HepG2 (cell line): ENCODE data around the gene UBAC2.

ENCODE experiments used
- CHD2 ChIP-seq: IDR thresholded peaks from 2 replicates; pipeline ENCODE4 v1.6.1; 2011; ENCODE audit warnings: low read depth, low read length, improper control_type of control experiment
- CTCF ChIP-seq: sonication (generic); formaldehyde crosslinking; IDR thresholded peaks from 2 replicates; pipeline ENCODE4 v1.5.0; 2020; ENCODE audit warnings: mild to moderate bottlenecking, missing genetic modification reagents, moderate library complexity
- EZH2 ChIP-seq: conservative IDR thresholded peaks from 2 replicates; pipeline ENCODE4 v1.6.1; 2012; ENCODE audit warnings: mild to moderate bottlenecking, low read depth, low read length, moderate library complexity
- MTF2 ChIP-seq: sonication (generic); formaldehyde crosslinking; IDR thresholded peaks from 2 replicates; pipeline ENCODE4 v1.5.0; 2020; ENCODE audit warnings: missing genetic modification reagents, borderline replicate concordance
- NFRKB ChIP-seq: fragments of 450-650 bp; IDR thresholded peaks from 2 replicates; pipeline ENCODE4 v1.6.1; 2017
- POLR2A ChIP-seq, 2 experiments: IDR thresholded peaks; 2 replicates each; pipeline ENCODE4 v1.6.1; 2011; ENCODE audit warnings: low read depth in 2 of 2, low read length in 2 of 2, mild to moderate bottlenecking in 1 of 2, moderate library complexity in 1 of 2; ENCODE audit not compliant: insufficient read depth in 1 of 2
- RXRB ChIP-seq: IDR thresholded peaks from 2 replicates; pipeline ENCODE4 v1.6.1; 2016; ENCODE audit warnings: borderline replicate concordance, missing genetic modification reagents, missing compliant biosample characterization
- ZBTB38 ChIP-seq: sonication (generic); formaldehyde crosslinking; IDR thresholded peaks from 2 replicates; pipeline ENCODE4 v1.5.1; 2020; ENCODE audit warnings: mild to moderate bottlenecking, missing genetic modification reagents
- ZNF224 ChIP-seq: sonication (generic); formaldehyde crosslinking; IDR thresholded peaks from 2 replicates; pipeline ENCODE4 v1.5.0; 2020; ENCODE audit warnings: mild to moderate bottlenecking, missing genetic modification reagents
- ZNF660 ChIP-seq: sonication (generic); formaldehyde crosslinking; IDR thresholded peaks from 2 replicates; pipeline ENCODE4 v1.5.1; 2020; ENCODE audit warnings: mild to moderate bottlenecking, low read depth, missing genetic modification reagents, borderline replicate concordance
- ZSCAN21 ChIP-seq: sonication (generic); formaldehyde crosslinking; IDR thresholded peaks from 2 replicates; pipeline ENCODE4 v1.8.0; 2022; ENCODE audit warnings: mild to moderate bottlenecking, missing genetic modification reagents, moderate library complexity, borderline replicate concordance
- TF ChIP-seq, protein P1 (sequence below): sonication (generic); formaldehyde crosslinking; IDR thresholded peaks from 2 replicates; pipeline ENCODE4 v1.5.0; 2020; ENCODE audit warnings: missing genetic modification reagents
- TF ChIP-seq, protein P2 (sequence below): sonication (generic); formaldehyde crosslinking; IDR thresholded peaks from 2 replicates; pipeline ENCODE4 v1.8.0; 2023; ENCODE audit warnings: mild to moderate bottlenecking, missing genetic modification reagents

- no peak for TF ChIP-seq CTCF
- TF ChIP-seq NFRKB: no peak
- TF ChIP-seq POLR2A (IDR thresholded peaks at IDR 0.05; ENCODE audit: insufficient read depth in 1 of 2, low read depth in 2 of 2, low read length in 2 of 2): no peak
- TF ChIP-seq ZNF224 (CRISPR knock-in tag): no peak
- TF ChIP-seq, protein P1, sequence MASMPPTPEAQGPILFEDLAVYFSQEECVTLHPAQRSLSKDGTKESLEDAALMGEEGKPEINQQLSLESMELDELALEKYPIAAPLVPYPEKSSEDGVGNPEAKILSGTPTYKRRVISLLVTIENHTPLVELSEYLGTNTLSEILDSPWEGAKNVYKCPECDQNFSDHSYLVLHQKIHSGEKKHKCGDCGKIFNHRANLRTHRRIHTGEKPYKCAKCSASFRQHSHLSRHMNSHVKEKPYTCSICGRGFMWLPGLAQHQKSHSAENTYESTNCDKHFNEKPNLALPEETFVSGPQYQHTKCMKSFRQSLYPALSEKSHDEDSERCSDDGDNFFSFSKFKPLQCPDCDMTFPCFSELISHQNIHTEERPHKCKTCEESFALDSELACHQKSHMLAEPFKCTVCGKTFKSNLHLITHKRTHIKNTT (CRISPR knock-in tag): no peak
- TF ChIP-seq RXRB: no peak
- TF ChIP-seq ZBTB38 (CRISPR knock-in tag): no peak
- TF ChIP-seq, protein P2, sequence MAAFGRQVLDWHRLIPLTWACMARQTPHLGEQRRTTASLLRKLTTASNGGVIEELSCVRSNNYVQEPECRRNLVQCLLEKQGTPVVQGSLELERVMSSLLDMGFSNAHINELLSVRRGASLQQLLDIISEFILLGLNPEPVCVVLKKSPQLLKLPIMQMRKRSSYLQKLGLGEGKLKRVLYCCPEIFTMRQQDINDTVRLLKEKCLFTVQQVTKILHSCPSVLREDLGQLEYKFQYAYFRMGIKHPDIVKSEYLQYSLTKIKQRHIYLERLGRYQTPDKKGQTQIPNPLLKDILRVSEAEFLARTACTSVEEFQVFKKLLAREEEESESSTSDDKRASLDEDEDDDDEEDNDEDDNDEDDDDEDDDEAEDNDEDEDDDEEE: no peak
- TF ChIP-seq CHD2: no peak
- no peak for TF ChIP-seq MTF2 (CRISPR knock-in tag)
- no peak for TF ChIP-seq ZNF660 (CRISPR knock-in tag)
- no peak for TF ChIP-seq EZH2
- no peak for TF ChIP-seq ZSCAN21 (CRISPR knock-in tag)
These were observed 160.5 kb downstream of the UBAC2 start for GRCh38 chr13:99361197-99361596.
